Liver (tissue), 3 donors: Measurements from ENCODE around the gene FGF14.

Experiments
- FOXA1 ChIP-seq: IDR thresholded peaks from 2 replicates; pipeline ENCODE4 v1.6.1; 2016; ENCODE audit warnings: antibody characterized with exemption
- GABPA ChIP-seq, 2 donors: IDR thresholded peaks in 1 of 2; conservative IDR thresholded peaks in 1 of 2; 2 replicates each; pipeline ENCODE4 v1.6.1; 2016; ENCODE audit warnings: antibody characterized with exemption in 2 of 2, mild to moderate bottlenecking in 1 of 2, moderate library complexity in 1 of 2
- HNF4A ChIP-seq, 2 donors: conservative IDR thresholded peaks; 2 replicates each; pipeline ENCODE4 v1.6.1; 2016; ENCODE audit warnings: antibody characterized with exemption in 2 of 2, mild to moderate bottlenecking in 2 of 2
- HNF4G ChIP-seq: IDR thresholded peaks from 2 replicates; pipeline ENCODE4 v1.6.1; 2016; ENCODE audit warnings: antibody characterized with exemption
- JUND ChIP-seq, 2 donors: IDR thresholded peaks; 2 replicates each; pipeline ENCODE4 v1.6.1; 2016; ENCODE audit warnings: antibody characterized with exemption in 2 of 2
- NR2F2 ChIP-seq: IDR thresholded peaks from 2 replicates; pipeline ENCODE4 v1.6.1; 2016; ENCODE audit warnings: antibody characterized with exemption
- SP1 ChIP-seq: IDR thresholded peaks from 2 replicates; pipeline ENCODE4 v1.6.1; 2018; ENCODE audit warnings: antibody characterized with exemption, mild to moderate bottlenecking
- TAF1 ChIP-seq: conservative IDR thresholded peaks from 2 replicates; pipeline ENCODE4 v1.6.1; 2016; ENCODE audit warnings: antibody characterized with exemption, mild to moderate bottlenecking
- YY1 ChIP-seq: IDR thresholded peaks from 2 replicates; pipeline ENCODE4 v1.6.1; 2016; ENCODE audit warnings: antibody characterized with exemption, mild to moderate bottlenecking
- TF ChIP-seq, protein P1 (sequence below): IDR thresholded peaks from 2 replicates; pipeline ENCODE4 v1.6.1; 2016; ENCODE audit warnings: antibody characterized with exemption
- TF ChIP-seq, protein P2 (sequence below): IDR thresholded peaks from 2 replicates; pipeline ENCODE4 v1.6.1; 2016; ENCODE audit warnings: antibody characterized with exemption
- TF ChIP-seq, protein P3 (sequence below): fragments of 150-350 bp; IDR thresholded peaks from 2 replicates; pipeline ENCODE4 v1.5.1; 2017; ENCODE audit warnings: improper control_type of control experiment, low read depth, low read length; ENCODE audit not compliant: missing input control
- TF ChIP-seq, protein P4 (sequence below): IDR thresholded peaks from 2 replicates; pipeline ENCODE4 v1.6.1; 2016; ENCODE audit warnings: antibody characterized with exemption
- TF ChIP-seq, protein P5 (sequence below): IDR thresholded peaks from 2 replicates; pipeline ENCODE4 v1.6.1; 2016; ENCODE audit warnings: antibody characterized with exemption, mild to moderate bottlenecking
- donor health status: healthy.
- donor health status: healthy.

DNA sequence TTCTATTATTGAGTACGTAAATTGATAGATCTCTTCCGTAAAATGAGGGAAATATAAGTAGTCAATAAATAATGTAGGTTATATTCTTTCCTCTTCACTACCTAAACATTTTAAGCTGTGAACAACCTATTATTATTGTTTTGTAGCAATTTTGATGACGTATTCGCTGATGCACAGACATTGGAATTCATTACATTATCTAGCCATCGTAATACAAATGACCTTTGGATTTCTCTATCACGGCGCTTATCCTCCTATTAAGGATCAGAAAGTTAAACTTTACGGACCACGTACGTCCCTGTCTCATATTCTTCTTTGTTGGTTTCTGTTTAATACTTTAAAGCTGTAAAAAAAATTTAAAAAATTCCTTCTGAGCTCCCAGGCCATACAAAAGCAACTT lies 684.5 kb downstream of the FGF14 start:
- no peak for TF ChIP-seq GABPA (IDR thresholded peaks at IDR 0.05 in 1 of 2, conservative IDR thresholded peaks at IDR 0.05 in 1 of 2)
- TF ChIP-seq, protein P1, sequence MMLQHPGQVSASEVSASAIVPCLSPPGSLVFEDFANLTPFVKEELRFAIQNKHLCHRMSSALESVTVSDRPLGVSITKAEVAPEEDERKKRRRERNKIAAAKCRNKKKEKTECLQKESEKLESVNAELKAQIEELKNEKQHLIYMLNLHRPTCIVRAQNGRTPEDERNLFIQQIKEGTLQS, result no peak
- TF ChIP-seq, protein P2, sequence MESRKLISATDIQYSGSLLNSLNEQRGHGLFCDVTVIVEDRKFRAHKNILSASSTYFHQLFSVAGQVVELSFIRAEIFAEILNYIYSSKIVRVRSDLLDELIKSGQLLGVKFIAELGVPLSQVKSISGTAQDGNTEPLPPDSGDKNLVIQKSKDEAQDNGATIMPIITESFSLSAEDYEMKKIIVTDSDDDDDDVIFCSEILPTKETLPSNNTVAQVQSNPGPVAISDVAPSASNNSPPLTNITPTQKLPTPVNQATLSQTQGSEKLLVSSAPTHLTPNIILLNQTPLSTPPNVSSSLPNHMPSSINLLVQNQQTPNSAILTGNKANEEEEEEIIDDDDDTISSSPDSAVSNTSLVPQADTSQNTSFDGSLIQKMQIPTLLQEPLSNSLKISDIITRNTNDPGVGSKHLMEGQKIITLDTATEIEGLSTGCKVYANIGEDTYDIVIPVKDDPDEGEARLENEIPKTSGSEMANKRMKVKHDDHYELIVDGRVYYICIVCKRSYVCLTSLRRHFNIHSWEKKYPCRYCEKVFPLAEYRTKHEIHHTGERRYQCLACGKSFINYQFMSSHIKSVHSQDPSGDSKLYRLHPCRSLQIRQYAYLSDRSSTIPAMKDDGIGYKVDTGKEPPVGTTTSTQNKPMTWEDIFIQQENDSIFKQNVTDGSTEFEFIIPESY, result no peak
- TF ChIP-seq, protein P3, sequence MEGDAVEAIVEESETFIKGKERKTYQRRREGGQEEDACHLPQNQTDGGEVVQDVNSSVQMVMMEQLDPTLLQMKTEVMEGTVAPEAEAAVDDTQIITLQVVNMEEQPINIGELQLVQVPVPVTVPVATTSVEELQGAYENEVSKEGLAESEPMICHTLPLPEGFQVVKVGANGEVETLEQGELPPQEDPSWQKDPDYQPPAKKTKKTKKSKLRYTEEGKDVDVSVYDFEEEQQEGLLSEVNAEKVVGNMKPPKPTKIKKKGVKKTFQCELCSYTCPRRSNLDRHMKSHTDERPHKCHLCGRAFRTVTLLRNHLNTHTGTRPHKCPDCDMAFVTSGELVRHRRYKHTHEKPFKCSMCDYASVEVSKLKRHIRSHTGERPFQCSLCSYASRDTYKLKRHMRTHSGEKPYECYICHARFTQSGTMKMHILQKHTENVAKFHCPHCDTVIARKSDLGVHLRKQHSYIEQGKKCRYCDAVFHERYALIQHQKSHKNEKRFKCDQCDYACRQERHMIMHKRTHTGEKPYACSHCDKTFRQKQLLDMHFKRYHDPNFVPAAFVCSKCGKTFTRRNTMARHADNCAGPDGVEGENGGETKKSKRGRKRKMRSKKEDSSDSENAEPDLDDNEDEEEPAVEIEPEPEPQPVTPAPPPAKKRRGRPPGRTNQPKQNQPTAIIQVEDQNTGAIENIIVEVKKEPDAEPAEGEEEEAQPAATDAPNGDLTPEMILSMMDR, result no peak
- TF ChIP-seq, protein P4, sequence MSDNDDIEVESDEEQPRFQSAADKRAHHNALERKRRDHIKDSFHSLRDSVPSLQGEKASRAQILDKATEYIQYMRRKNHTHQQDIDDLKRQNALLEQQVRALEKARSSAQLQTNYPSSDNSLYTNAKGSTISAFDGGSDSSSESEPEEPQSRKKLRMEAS, result no peak
- TF ChIP-seq NR2F2, result no peak
- no peak for TF ChIP-seq TAF1
- no peak for TF ChIP-seq SP1
- TF ChIP-seq, protein P5, sequence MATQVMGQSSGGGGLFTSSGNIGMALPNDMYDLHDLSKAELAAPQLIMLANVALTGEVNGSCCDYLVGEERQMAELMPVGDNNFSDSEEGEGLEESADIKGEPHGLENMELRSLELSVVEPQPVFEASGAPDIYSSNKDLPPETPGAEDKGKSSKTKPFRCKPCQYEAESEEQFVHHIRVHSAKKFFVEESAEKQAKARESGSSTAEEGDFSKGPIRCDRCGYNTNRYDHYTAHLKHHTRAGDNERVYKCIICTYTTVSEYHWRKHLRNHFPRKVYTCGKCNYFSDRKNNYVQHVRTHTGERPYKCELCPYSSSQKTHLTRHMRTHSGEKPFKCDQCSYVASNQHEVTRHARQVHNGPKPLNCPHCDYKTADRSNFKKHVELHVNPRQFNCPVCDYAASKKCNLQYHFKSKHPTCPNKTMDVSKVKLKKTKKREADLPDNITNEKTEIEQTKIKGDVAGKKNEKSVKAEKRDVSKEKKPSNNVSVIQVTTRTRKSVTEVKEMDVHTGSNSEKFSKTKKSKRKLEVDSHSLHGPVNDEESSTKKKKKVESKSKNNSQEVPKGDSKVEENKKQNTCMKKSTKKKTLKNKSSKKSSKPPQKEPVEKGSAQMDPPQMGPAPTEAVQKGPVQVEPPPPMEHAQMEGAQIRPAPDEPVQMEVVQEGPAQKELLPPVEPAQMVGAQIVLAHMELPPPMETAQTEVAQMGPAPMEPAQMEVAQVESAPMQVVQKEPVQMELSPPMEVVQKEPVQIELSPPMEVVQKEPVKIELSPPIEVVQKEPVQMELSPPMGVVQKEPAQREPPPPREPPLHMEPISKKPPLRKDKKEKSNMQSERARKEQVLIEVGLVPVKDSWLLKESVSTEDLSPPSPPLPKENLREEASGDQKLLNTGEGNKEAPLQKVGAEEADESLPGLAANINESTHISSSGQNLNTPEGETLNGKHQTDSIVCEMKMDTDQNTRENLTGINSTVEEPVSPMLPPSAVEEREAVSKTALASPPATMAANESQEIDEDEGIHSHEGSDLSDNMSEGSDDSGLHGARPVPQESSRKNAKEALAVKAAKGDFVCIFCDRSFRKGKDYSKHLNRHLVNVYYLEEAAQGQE, result no peak
- no peak for TF ChIP-seq JUND (IDR thresholded peaks at IDR 0.05)
- TF ChIP-seq FOXA1, result no peak
- no peak for TF ChIP-seq YY1
- TF ChIP-seq HNF4G, result no peak
- no peak for TF ChIP-seq HNF4A (conservative IDR thresholded peaks at IDR 0.05)
